GM12873 (cell line): ENCODE results near the gene CAMK2D.

Experiments
- TF ChIP-seq, protein P1 (sequence below): IDR thresholded peaks from 2 replicates; pipeline ENCODE4 v1.5.1; 2012; ENCODE audit warnings: low read depth, mild to moderate bottlenecking, moderate library complexity, low read length, control low read depth; ENCODE audit not compliant: insufficient read depth; ENCODE audit errors: missing control alignments

Gene CAMK2D

DNA sequence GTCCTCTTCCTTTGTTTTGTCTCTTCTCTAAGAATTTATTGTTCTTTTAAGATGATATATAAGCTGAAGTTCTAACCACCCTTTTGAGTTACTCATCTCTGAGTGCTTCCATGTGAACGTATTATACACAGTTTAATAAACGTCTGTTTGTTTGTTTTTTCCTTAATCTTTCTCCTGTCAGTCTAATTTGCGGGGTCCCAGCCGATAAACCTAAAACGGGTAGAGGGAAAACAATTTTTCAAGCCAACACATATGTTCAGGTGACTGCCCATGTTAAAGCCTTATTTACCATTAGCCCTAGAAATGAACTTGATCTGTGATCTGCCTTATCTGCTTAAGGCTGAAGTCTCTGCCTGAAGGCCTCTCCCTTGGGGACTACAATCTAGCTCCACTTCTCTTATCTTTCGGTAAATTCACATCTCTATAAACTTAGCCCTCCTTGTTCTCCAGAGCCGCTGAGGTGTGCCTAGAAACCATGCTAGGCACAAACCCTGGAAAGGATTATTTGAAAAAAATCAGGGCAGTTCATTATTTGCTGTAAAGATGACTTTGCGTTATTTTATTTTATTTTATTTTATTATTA, 158.8 kb downstream of the CAMK2D start:
- TF ChIP-seq, protein P1, sequence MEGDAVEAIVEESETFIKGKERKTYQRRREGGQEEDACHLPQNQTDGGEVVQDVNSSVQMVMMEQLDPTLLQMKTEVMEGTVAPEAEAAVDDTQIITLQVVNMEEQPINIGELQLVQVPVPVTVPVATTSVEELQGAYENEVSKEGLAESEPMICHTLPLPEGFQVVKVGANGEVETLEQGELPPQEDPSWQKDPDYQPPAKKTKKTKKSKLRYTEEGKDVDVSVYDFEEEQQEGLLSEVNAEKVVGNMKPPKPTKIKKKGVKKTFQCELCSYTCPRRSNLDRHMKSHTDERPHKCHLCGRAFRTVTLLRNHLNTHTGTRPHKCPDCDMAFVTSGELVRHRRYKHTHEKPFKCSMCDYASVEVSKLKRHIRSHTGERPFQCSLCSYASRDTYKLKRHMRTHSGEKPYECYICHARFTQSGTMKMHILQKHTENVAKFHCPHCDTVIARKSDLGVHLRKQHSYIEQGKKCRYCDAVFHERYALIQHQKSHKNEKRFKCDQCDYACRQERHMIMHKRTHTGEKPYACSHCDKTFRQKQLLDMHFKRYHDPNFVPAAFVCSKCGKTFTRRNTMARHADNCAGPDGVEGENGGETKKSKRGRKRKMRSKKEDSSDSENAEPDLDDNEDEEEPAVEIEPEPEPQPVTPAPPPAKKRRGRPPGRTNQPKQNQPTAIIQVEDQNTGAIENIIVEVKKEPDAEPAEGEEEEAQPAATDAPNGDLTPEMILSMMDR = no peak

DNA sequence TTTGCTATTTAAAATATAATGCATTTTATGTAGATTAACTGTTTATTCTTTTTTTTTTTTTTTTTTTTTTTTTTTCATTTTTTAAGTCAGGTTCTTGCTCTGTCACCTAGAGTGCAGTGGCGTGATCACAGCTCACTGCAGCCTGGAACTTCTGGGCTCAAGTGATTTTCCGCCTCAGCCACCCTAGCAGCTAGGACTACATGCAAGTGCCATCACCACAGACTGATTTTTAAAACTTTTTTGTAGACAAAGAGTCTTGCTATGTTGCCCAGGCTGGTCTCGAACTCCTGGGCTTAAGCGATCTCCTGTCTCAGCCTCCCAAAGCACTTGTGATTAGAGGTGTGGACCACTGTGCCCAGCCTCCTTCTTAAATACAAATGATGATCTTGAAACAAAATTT, 159.9 kb downstream of the CAMK2D start:
- TF ChIP-seq, protein P1 = no peak

DNA sequence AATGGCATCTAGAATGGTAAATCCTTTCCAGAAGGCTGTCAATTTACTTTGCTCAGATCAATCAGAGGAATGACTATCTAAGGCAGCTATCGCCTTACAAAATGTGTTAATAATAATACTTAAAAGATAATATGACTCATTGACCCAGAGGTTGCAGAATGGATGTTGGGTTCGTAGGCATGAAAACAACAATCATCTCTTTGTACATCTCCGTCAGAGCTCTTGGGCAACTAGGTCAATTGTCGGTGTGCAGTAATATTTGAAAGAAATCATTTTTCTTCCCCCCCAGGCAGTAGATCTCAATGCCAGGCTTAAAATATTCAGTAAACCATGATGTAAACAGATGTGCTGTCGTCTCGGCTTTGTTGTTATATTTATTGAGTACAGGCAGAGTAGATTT, 165.1 kb downstream of the CAMK2D start:
- TF ChIP-seq, protein P1 = no peak

DNA sequence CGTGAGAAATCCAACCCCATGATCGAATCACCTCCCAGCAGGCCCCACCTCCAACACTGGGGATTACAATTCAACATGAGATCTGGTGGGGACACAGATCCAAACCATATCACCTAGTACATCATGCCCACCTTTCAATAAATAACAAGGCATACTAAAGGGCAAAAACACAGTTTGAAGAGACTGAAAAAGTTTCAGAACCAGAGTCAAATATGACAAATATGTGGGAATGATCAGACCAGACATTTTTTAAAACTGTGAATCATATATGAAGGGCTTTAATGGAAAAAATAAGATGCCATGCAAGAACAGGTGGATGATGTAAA, 167.3 kb downstream of the CAMK2D start:
- TF ChIP-seq, protein P1 = no peak

DNA sequence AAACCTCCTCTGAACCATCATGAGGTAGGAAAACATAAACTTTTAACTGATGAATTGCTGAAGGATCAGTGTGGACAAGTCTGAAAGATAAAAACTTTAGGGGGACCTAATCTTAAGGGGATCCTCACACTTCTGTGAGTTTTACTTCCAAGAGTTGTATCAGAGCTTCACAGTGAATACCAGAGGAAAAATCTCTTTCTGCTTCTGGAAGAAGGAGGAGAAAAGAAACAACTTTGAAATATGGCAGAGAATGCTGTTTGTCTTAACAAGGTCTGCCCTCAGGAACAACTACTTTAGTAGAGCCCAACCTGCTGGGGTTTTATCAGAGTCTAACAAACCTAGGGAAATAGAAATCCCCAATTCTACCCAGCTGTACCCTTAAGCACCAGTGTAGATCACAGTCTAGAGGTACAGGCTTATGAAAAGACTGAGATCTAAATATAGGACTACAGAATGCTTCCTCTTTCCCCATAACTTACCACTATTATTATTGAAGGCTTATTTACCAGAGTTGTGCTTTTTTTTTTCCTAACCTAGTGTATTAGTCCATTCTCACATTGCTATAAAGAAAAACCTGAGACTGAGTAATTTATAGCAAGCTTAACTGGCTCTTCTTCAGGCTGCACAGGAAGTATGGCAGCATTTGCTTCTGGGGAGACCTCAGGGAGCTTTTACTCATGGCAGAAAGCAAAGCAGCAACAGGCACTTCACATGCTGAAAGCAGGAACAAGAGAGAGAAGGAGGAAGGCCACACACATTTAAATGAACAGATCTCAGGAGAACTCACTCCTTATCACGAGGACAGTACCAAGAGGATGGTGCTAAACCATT, 167.9 kb downstream of the CAMK2D start:
- TF ChIP-seq, protein P1 = no peak

DNA sequence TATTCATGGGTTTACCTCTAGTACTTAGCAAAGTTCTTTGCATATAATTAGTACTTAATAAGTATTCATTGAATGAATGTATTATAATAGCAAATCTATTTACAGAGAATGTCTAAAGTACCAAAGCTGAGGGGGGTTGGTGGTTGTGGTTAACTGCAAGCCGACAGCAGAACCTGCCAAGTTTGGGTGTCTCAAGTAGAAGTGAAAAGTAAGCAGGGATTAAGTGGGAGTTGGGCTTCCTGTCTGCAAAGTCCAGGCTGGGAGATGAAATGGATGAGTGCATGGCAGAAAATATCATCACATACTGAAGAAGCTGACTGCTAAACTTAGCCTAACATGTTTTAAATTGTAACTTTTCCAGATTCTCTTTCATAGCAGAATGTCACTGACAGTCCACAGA, 169.6 kb downstream of the CAMK2D start:
- TF ChIP-seq, protein P1 = no peak

DNA sequence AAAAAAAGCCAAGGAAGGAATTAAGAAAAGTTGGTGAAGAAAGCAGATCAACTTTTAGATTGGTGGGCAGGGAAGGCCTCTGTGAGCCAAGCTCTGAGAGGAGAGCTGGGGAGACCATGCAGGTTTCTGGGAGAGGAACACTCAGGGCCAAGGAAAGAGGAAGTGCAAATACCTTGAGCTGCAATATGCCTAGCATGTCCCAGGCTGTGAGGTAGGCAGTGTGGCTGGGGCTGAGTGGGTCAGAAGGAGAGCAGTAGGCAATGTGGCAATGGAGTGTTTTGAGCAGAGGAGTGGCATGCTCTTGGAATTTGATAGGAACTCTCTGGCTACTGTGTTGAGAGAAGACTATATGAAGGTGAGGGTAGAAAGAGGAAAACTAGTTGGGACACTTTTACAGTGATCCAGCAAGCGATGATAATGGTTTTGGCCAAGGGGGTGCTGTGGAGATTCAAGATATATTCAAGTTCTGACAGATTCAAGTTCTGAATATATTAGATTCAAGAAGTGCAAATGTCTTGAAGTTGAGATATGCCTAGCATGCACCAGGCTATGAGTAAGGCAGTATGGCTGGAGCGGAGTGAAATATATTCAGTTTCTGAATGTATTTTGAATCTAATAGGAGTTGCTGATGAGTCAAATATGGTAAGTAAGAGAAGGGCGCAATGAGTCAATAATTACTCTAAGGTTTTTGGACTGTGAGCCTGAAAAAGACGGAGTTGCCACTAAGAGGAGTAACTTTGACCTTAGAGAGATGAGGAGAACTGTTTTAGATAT, 172.5 kb downstream of the CAMK2D start:
- TF ChIP-seq, protein P1 = no peak
